A673 (cell line): Measurements from ENCODE around the gene BRSK1. TPM values are rescaled to one million over a fixed set of nuclear protein-coding genes. Genes with fewer than 3 reads are reported as not detected.

Experiments used
- BruUV-seq: library from RNA; stranded (reverse); fragments of 400-500 nt; replicated peaks from 2 replicates; lab custom pipeline; 2021; lab: Mats Ljungman, UMichigan
- CTCF ChIA-PET: fragments of 300-600 bp; sonication (Branson Sonifier 250); formaldehyde crosslinking; loops from one replicate; lab custom pipeline; 2022; ENCODE audit warnings: antibody characterized with exemption; lab: Charles Lee
- POLR2A ChIA-PET: fragments of 300-600 bp; sonication (Branson Sonifier 250); formaldehyde crosslinking; loops from one replicate; lab custom pipeline; 2022; ENCODE audit warnings: antibody characterized with exemption; ENCODE audit not compliant: low non-redundant PET; lab: Charles Lee
- DNase-seq: peaks from one replicate; pipeline ENCODE4 v3.0.0-alpha.2; 2015; ENCODE audit warnings: low spot score
- H3K27ac ChIP-seq: fragments of 200-600 bp; sonication (generic); 2 replicates; pipeline ENCODE4 v1.5.1; 2016; ENCODE audit warnings: mixed run types, low read depth, mild to moderate bottlenecking, mixed read lengths, antibody characterized with exemption, low read length; ENCODE audit not compliant: poor library complexity, severe bottlenecking
- H3K27me3 ChIP-seq: fragments of 200-600 bp; sonication (generic); replicated peaks from 2 replicates; pipeline ENCODE4 v1.6.1; 2017; ENCODE audit warnings: mixed run types, low read depth, mild to moderate bottlenecking, mixed read lengths, antibody characterized with exemption, low read length; ENCODE audit not compliant: insufficient read depth, poor library complexity
- H3K36me3 ChIP-seq: fragments of 200-600 bp; sonication (generic); 2 replicates; pipeline ENCODE4 v1.6.1; 2016; ENCODE audit warnings: mixed run types, mild to moderate bottlenecking, mixed read lengths, antibody characterized with exemption, low read length; ENCODE audit not compliant: insufficient read depth, poor library complexity, severe bottlenecking
- H3K4me1 ChIP-seq: fragments of 200-600 bp; sonication (generic); 2 replicates; pipeline ENCODE4 v1.6.1; 2017; ENCODE audit warnings: mixed run types, mild to moderate bottlenecking, mixed read lengths, antibody characterized with exemption, low read length; ENCODE audit not compliant: insufficient read depth, poor library complexity, severe bottlenecking
- H3K4me3 ChIP-seq: fragments of 200-600 bp; sonication (generic); 2 replicates; pipeline ENCODE4 v1.5.1; 2016; ENCODE audit warnings: low read depth, mixed run types, mild to moderate bottlenecking, mixed read lengths, low read length; ENCODE audit not compliant: poor library complexity, severe bottlenecking
- H3K9me3 ChIP-seq: fragments of 200-600 bp; sonication (generic); 2 replicates; pipeline ENCODE4 v1.6.1; 2016; ENCODE audit warnings: mixed run types, low read depth, mild to moderate bottlenecking, mixed read lengths, antibody characterized with exemption, low read length; ENCODE audit not compliant: poor library complexity, severe bottlenecking
- CTCF ChIP-seq: fragments of 300-800, 200-600 bp; sonication (generic); conservative IDR thresholded peaks from 2 replicates; pipeline ENCODE4 v1.5.1; 2017; ENCODE audit warnings: low read depth, mild to moderate bottlenecking, antibody characterized with exemption, low read length, moderate library complexity, mixed read lengths
- EZH2 ChIP-seq: fragments of 200-600 bp; sonication (generic); IDR thresholded peaks from 2 replicates; pipeline ENCODE4 v1.6.1; 2017; ENCODE audit warnings: borderline replicate concordance, low read depth, mild to moderate bottlenecking, mixed read lengths, antibody characterized with exemption, low read length; ENCODE audit not compliant: poor library complexity, severe bottlenecking
- intact Hi-C: fragments of 100-400 bp; cut with micrococcal nuclease; formaldehyde crosslinking; loops from one replicate; pipeline ENCODE4 v1.10.0; 2022; ENCODE audit not compliant: unreplicated experiment
- total RNA-seq: library from RNA; stranded (reverse); gene quantifications from 2 replicates; pipeline ENCODE4 v1.2.3, GENCODE V29; 2021

Gene BRSK1
- total RNA-seq, 1 experiment from 2014 or later = 30.5 TPM

- Histone ChIP-seq H3K36me3 (no peaks in the 10 kb centered on the region), H3K4me3 (no peak overlapping the region), H3K27me3 (no peaks in the 10 kb centered on the region), H3K27ac (no peak overlapping the region), H3K4me1 (peaks cover 7% of the 10 kb centered on the region), H3K9me3 (no peaks in the 10 kb centered on the region)
- TF ChIP-seq EZH2 = no peak
- no peak for TF ChIP-seq CTCF
- CTCF ChIA-PET = no interaction called here
- POLR2A ChIA-PET = no interaction called here
- intact Hi-C loops = no loop called here
- BruUV-seq = no TSS peak
- no peak for DNase-seq
Measured at GRCh38 chr19:55262359-55262758, 21.4 kb upstream of the BRSK1 start.

- no TSS peak for BruUV-seq
- ChIA-PET CTCF (no interaction called here), POLR2A (no interaction called here)
- H3K9me3 ChIP-seq = no peaks in the 10 kb centered on the region
- H3K27me3 ChIP-seq = no peaks in the 10 kb centered on the region
- no peak for DNase-seq
- H3K36me3 ChIP-seq = no peaks in the 10 kb centered on the region
- peaks cover 5% of the 10 kb centered on the region for H3K4me1 ChIP-seq
- no peak overlapping the region for H3K27ac ChIP-seq
- no peak overlapping the region for H3K4me3 ChIP-seq
- TF ChIP-seq CTCF (no peak), EZH2 (no peak)
- intact Hi-C loops = no loop called here
Measured at GRCh38 chr19:55264531-55264930, 19.3 kb upstream of the BRSK1 start.

- Histone ChIP-seq H3K27me3 (no peaks in the 10 kb centered on the region), H3K36me3 (no peaks in the 10 kb centered on the region), H3K9me3 (no peaks in the 10 kb centered on the region), H3K4me1 (no peaks in the 10 kb centered on the region), H3K4me3 (no peak overlapping the region), H3K27ac (no peak overlapping the region)
- intact Hi-C loops = no loop called here
- DNase-seq = no peak
- CTCF ChIA-PET = no interaction called here
- POLR2A ChIA-PET = no interaction called here
- TF ChIP-seq EZH2 (no peak), CTCF (no peak)
- BruUV-seq = no TSS peak
Measured at GRCh38 chr19:55265173-55265572, 18.6 kb upstream of the BRSK1 start.
